ENCODE results near the gene ITGB8. TPM values are rescaled to one million over a fixed set of nuclear protein-coding genes. Genes with fewer than 3 reads are reported as not detected.

ITGB8 gene
- total RNA-seq, 1 experiment from 2014 or later, result 2.4 TPM

- no peaks in the 10 kb centered on the region for H4K20me1 ChIP-seq (ENCODE audit: insufficient read depth)
- no peak overlapping the region for H3K4me3 ChIP-seq (replicated peaks in 1 of 2; ENCODE audit: low read depth in 1 of 2, low read length in 2 of 2)
- no peak for ATAC-seq
- TF ChIP-seq TCF7L2 (IDR thresholded peaks at IDR 0.05; ENCODE audit: borderline replicate concordance, extremely low read depth, insufficient read depth, insufficient read length), result no peak
- ChIA-PET CTCF (no interaction called here), POLR2A (no interaction called here), RAD21 (ENCODE audit: low non-redundant PET in 1 of 2, low total read pairs in 2 of 2, uncharacterized antibody in 2 of 2, unreplicated experiment in 2 of 2) (no interaction called here)
- H3K27me3 ChIP-seq (ENCODE audit: insufficient read depth, low read length), result no peaks in the 10 kb centered on the region
- H3K9me3 ChIP-seq (ENCODE audit: control insufficient read depth in 1 of 2, insufficient read depth in 1 of 2, low read depth in 1 of 2, low read length in 2 of 2), result no peaks in the 10 kb centered on the region
- H3K36me3 ChIP-seq (ENCODE audit: control insufficient read depth in 1 of 2, insufficient read depth in 2 of 2, low read length in 2 of 2), result no peaks in the 10 kb centered on the region
- BruUV-seq (replicated peaks), result no TSS peak
- no peaks in the 10 kb centered on the region for H3K9me2 ChIP-seq (ENCODE audit: insufficient read depth)
- no peak overlapping the region for H3K27ac ChIP-seq (ENCODE audit: low read depth, low read length)
- intact Hi-C loops (cut with micrococcal nuclease), result no loop called here
- H3K9ac ChIP-seq (ENCODE audit: low read length), result no peak overlapping the region
- peak overlapping the region; percentile 0 for H2AFZ ChIP-seq (ENCODE audit: low read depth, low read length, poor library complexity, severe bottlenecking)
- H3K79me2 ChIP-seq (ENCODE audit: insufficient read depth, low read length), result no peaks in the 10 kb centered on the region
- no peak for DNase-seq (ENCODE audit: low read depth, low spot score)
- H3K4me1 ChIP-seq (ENCODE audit: control insufficient read depth in 1 of 2, insufficient read depth in 2 of 2, low read length in 2 of 2), result no peaks in the 10 kb centered on the region
- no peak overlapping the region for H3K4me2 ChIP-seq (ENCODE audit: low read length)
These were observed 47.3 kb upstream of the ITGB8 start for GRCh38 chr7:20283385-20283784.

GRCh38 chr7:20284003-20284770 is 46.5 kb upstream of the ITGB8 start:
- Histone ChIP-seq H3K9me2 (ENCODE audit: insufficient read depth) (no peaks in the 10 kb centered on the region), H3K36me3 (ENCODE audit: control insufficient read depth in 1 of 2, insufficient read depth in 2 of 2, low read length in 2 of 2) (no peaks in the 10 kb centered on the region), H3K4me1 (ENCODE audit: control insufficient read depth in 1 of 2, insufficient read depth in 2 of 2, low read length in 2 of 2) (no peaks in the 10 kb centered on the region), H3K79me2 (ENCODE audit: insufficient read depth, low read length) (no peaks in the 10 kb centered on the region), H3K27ac (ENCODE audit: low read depth, low read length) (no peak overlapping the region), H2AFZ (ENCODE audit: low read depth, low read length, poor library complexity, severe bottlenecking) (peak overlapping the region; percentile 0), H3K4me2 (ENCODE audit: low read length) (no peak overlapping the region), H3K27me3 (ENCODE audit: insufficient read depth, low read length) (no peaks in the 10 kb centered on the region), H3K9me3 (ENCODE audit: control insufficient read depth in 1 of 2, insufficient read depth in 1 of 2, low read depth in 1 of 2, low read length in 2 of 2) (no peaks in the 10 kb centered on the region), H4K20me1 (ENCODE audit: insufficient read depth) (no peaks in the 10 kb centered on the region), H3K9ac (ENCODE audit: low read length) (no peak overlapping the region), H3K4me3 (replicated peaks in 1 of 2; ENCODE audit: low read depth in 1 of 2, low read length in 2 of 2) (no peak overlapping the region)
- intact Hi-C loops (cut with micrococcal nuclease), result no loop called here
- no peak for TF ChIP-seq CBX3 (IDR thresholded peaks at IDR 0.05; ENCODE audit: low read depth)
- no peak for TF ChIP-seq POLR2AphosphoS5 (IDR thresholded peaks at IDR 0.05; ENCODE audit: low read depth, low read length)
- TF ChIP-seq SRF (IDR thresholded peaks at IDR 0.05; ENCODE audit: low read depth), result no peak
- TF ChIP-seq EZH2 (IDR thresholded peaks at IDR 0.05), result no peak
- TF ChIP-seq YY1 (IDR thresholded peaks at IDR 0.05; ENCODE audit: extremely low read depth, insufficient replicate concordance, low read depth, low read length), result no peak
- TF ChIP-seq CTCF (IDR thresholded peaks at IDR 0.05 in 2 of 3, conservative IDR thresholded peaks at IDR 0.05 in 1 of 3; ENCODE audit: borderline replicate concordance in 1 of 3, insufficient read depth in 1 of 3, low read depth in 2 of 3, low read length in 2 of 3), result no peak
- no peak for TF ChIP-seq ATF3 (IDR thresholded peaks at IDR 0.05)
- TF ChIP-seq SIN3A (IDR thresholded peaks at IDR 0.05; ENCODE audit: low read depth), result no peak
- DNase-seq (ENCODE audit: low read depth, low spot score) (no peak), ATAC-seq (no peak)
- ChIA-PET POLR2A (no interaction called here), RAD21 (ENCODE audit: low non-redundant PET in 1 of 2, low total read pairs in 2 of 2, uncharacterized antibody in 2 of 2, unreplicated experiment in 2 of 2) (no interaction called here), CTCF (no interaction called here)
- BruUV-seq (replicated peaks), result no TSS peak
